Activated gamma-delta T cell treated with anti-CD3 and anti-CD28 coated beads, Interleukin-2, amount 50 U/mL, for 16 hours (primary cell): Measurements from ENCODE around the gene OOSP2.
"Not testable (repeated sequence)": the region's sequence is repeated elsewhere in the genome, so short reads cannot be mapped to it uniquely, and the experiment has no call there.

Source experiments
- DNase-seq: peaks from one replicate; pipeline ENCODE4 v3.0.0-alpha.2; 2020; ENCODE audit warnings: low read depth

The OOSP2 gene, protein sequence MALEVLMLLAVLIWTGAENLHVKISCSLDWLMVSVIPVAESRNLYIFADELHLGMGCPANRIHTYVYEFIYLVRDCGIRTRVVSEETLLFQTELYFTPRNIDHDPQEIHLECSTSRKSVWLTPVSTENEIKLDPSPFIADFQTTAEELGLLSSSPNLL

DNA sequence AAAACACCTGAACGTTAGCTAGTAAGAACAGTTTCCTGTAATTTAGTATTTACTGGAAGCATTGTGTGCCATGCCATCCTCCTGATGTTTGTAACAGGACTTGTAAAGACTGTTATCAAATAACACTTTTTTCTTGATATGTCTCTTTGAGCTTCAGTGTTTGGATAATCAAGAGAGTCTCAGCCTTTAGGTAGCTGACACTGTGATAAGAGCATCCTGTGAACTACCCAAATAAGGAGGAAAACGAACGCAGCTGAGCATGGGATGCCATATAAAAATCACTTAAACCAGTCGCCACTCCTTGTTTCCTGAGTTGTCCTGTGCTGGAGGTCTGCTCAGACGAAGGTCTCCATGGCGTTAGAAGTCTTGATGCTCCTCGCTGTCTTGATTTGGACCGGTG, at the start of gene OOSP2:
OOSP2 (plus strand) TSS at position 301 of the 400 bp plus-strand sequence; CDS start at position 352, 51 bp downstream.
- no peak for DNase-seq

DNA sequence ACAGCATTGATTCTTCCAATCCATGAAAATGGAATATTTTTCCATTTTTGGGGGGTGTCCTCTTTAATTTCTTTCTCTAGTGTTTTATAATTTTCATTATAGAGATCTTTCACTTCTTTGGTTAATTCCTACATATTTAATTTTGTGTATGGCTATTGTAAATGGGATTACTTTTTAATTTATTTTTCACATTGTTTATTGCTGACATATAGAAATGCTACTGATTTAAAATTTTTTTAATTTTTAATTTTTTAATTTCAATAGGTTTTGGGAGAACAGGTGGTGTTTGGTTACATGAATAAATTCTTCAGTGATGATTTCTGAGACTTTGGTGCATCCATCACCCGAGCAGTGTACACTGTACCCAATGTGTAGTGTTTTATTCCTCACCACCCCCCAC, 49.8 kb upstream of the OOSP2 start:
- no peak for DNase-seq

GRCh38 chr11:59992425-59992824, 47.8 kb upstream of the OOSP2 start:
- DNase-seq = no peak

DNA sequence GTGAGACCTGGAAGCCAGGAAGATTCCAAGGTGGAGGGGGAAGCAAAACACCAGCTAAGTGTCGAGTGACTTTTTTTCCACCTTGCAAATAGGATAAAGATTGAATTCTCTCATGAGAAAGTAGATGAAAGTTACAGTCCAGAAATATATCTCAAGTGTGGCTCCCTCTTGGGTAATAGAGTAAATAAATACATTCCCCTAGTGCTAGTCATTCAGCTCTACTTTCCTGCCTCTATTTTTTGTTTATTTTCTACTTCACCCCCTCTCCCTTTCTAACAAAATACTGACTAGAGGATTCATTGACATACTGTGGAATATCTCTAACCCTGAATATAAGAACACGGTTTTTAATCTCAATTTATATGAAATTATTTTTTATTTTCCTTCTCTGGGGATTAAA, 42.4 kb upstream of the OOSP2 start:
- no peak for DNase-seq

- DNase-seq = no peak
Observed at GRCh38 chr11:59999691-60000090, 40.5 kb upstream of the OOSP2 start.

- DNase-seq = no peak
Observed at GRCh38 chr11:60003729-60004128, 36.5 kb upstream of the OOSP2 start.

DNA sequence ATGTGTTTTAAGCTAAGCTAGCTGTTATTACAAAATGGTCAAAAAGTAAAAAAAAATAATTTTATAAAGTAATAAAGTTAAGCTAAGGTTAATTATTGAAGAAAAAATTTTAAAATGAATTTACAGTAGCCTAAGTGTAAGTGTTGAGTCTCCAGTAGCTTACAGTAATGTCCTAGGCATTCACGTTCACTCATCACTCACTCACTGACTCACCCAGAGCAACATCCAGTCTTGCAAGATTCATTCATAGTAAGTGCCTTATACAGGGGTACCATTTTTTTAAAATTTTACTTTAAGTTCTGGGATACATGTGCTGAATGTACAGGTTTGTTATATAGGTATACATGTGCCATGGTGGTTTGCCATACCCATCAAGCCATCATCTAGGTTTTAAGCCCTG, 34.8 kb upstream of the OOSP2 start:
- DNase-seq = no peak

DNA sequence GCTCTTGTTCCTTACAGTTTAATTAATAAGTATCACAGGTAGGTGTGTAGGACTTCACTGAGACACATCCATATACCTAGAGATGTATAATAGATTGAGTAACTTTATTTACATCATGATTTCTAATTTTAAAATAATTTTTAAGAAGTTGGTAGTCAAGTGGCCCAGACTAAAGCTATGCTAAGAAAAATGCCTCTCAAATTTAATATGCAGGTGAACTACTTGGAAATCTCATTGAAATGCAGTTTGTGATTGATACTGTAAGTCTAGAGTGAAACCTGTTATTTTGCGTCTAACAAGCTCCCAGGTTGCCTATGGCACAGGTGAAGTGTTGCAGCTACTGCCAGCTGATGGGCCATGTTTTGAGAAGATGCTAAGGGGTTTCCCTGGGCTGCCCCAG, 23.3 kb upstream of the OOSP2 start, which contains the start of gene OOSP4B:
OOSP4B (plus strand) TSS at position 301 of the 400 bp plus-strand sequence.
- DNase-seq = no peak

GRCh38 chr11:60018058-60018457, 22.2 kb upstream of the OOSP2 start:
- DNase-seq = no peak

DNA sequence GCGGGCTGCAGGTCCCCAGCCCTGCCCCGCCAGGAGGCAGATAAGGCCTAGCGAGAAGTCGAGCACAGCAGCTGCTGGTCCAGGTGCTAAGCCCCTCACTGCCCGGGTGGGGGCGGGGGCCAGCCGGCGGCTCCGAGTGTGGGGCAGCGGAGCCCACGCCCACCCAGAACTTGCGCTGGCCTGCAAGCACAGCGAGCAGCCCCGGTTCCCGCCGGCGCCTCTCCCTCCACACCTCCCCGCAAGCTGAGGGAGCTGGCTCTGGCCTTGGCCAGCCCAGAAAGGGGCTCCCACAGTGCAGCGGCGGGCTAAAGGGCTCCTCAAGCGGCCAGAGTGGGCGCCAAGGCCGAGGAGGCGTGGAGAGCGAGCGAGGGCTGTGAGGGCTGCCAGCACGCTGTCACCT, 19.8 kb upstream of the OOSP2 start:
- DNase-seq = not testable (repeated sequence)

GRCh38 chr11:60029015-60029632, 11.1 kb upstream of the OOSP2 start:
- no peak for DNase-seq

- DNase-seq = not testable (repeated sequence)
Observed at GRCh38 chr11:60050422-60050821, 10.2 kb downstream of the OOSP2 start.

GRCh38 chr11:60050839-60051238, 10.6 kb downstream of the OOSP2 start:
- not testable (repeated sequence) for DNase-seq

- no peak for DNase-seq
Observed at GRCh38 chr11:60056349-60056969, 16.2 kb downstream of the OOSP2 start, which contains the start of gene MS4A3. MS4A3 (plus strand) TSS chr11:60056665; CDS start chr11:60061161, 4,496 bp downstream.

- no peak for DNase-seq
Observed at GRCh38 chr11:60059052-60059451, 18.8 kb downstream of the OOSP2 start.

- no peak for DNase-seq
Observed at GRCh38 chr11:60059521-60060240, 19.5 kb downstream of the OOSP2 start.

DNA sequence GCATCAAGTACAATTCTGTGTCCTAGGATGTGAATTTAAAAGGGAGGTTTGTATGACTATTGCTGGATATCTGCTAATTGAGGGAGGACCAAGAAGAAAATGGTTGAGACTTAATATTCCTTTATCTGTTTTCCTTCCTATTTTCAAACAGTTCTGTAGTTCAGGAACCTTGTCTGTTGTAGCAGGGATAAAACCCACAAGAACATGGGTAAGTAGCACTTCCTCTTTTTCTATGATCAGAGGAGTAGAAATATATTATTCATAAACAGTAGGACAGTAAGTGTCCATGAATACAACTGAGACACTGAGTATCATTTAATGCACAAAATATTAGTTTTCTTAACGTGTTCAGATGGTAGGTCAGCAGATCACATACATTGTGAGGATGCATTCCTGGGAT, 23.9 kb downstream of the OOSP2 start:
- DNase-seq = no peak

GRCh38 chr11:60065801-60066200, 25.6 kb downstream of the OOSP2 start:
- DNase-seq = no peak

DNA sequence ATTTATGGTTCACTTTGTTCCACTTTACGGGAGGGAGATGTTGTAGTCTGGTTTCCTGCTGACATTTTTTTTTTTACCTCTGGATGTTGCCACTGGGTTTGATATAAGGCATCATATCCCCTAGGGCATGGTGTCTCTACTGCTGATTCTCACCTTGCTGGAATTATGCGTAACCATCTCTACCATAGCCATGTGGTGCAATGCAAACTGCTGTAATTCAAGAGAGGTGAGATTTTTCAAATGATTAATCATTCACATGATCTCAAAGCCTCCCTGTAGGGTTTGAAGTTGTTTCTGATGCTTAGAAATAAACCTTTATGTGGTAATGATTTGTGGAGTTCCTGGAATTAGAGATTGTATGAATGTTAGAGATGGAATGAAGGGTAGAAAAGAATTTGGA, 29.2 kb downstream of the OOSP2 start:
- no peak for DNase-seq

- not testable (repeated sequence) for DNase-seq
Observed at GRCh38 chr11:60071644-60072043, 31.4 kb downstream of the OOSP2 start.

DNA sequence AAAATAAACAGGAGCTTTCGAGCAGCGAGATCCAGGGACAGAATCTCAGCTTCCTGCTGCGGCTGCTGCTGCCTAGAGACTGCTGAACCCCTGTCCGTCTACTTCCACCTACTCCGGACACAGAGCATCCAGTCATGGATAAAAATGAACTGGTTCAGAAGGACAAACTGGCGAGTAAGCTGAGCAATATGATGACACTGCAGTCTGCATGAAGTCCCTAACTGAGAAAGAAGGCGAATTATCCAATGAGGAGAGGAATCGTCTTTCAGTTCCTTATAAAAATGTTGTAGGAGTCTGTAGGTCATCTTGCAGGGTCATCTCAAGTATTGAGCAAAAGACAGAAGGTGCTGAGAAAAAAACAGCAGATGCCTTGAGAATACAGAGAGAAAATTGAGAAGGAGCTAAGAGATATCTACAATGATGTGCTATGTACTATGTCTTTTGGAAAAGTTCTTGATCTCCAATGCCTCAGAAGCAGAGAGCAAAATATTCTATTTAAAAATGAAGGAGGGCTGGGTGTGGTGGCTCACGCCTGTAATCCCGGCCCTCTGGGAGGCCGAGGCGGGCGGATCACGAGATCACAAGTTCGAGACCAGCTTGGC, 37.1 kb downstream of the OOSP2 start:
- DNase-seq = no peak

DNA sequence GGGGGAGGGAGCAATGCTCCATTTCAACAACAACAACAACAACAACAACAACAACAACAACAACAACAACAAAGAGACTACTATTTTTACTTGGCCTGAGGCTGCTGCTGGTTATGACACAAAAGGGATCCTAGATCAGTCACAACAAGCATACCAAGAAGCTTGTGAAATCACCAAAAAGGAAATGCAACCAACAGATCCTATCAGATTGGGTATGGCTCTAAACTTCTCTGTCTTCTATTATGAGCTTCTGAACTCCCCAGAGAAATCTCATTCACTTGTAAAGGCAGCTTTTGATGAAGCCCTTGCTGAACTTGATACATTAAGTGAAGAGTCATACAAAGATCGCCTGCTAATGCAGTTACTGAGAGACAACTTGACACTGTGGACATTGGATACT, 37.8 kb downstream of the OOSP2 start:
- DNase-seq = no peak
